Endothelial cell of umbilical vein (primary cell): ENCODE data around the gene SENP7. TPM values are rescaled to one million over a fixed set of nuclear protein-coding genes. Genes with fewer than 3 reads are reported as not detected.

ENCODE experiments used
- BruUV-seq: library from RNA; stranded (reverse); fragments of 400-500 nt; replicated peaks from 2 replicates; lab custom pipeline; 2021; lab: Mats Ljungman, UMichigan
- CTCF ChIA-PET: fragments of 300-600, 350-600 bp; sonication (Branson Sonifier 250); formaldehyde crosslinking; loops from one replicate; lab custom pipeline; 2021; ENCODE audit warnings: antibody characterized with exemption, inconsistent platforms; lab: Charles Lee
- POLR2A ChIA-PET: fragments of 300-600, 350-600 bp; sonication (Branson Sonifier 250); formaldehyde crosslinking; loops from one replicate; lab custom pipeline; 2021; ENCODE audit warnings: antibody characterized with exemption, inconsistent platforms; lab: Charles Lee
- DNase-seq: peaks from one replicate; pipeline ENCODE4 v3.0.0-alpha.2; 2011; ENCODE audit warnings: low read depth, low spot score
- FAIRE-seq: peaks from 2 replicates; lab custom pipeline; 2011; peaks lifted over from hg19 to GRCh38; lab: Jason Lieb, UNC
- H2AFZ ChIP-seq: 2 replicates; pipeline ENCODE4 v1.6.0; 2012; ENCODE audit warnings: low read depth, low read length, control low read depth, inconsistent platforms
- H3K27ac ChIP-seq: 2 replicates; pipeline ENCODE4 v1.5.1; 2011; ENCODE audit warnings: low read depth, mild to moderate bottlenecking, control low read depth, low read length, moderate library complexity; ENCODE audit not compliant: insufficient read depth
- H3K27me3 ChIP-seq, 2 experiments: 2 replicates each; pipeline versions ENCODE4 v1.6.0 to v1.6.1; 2011; ENCODE audit warnings: low read length in 2 of 2, mixed read lengths in 1 of 2; ENCODE audit not compliant: control insufficient read depth in 2 of 2, insufficient read depth in 2 of 2
- H3K36me3 ChIP-seq, 2 experiments: 2 replicates in 1 of 2; 3 replicates in 1 of 2; pipeline ENCODE4 v1.5.1; 2011; ENCODE audit warnings: low read length in 2 of 2, mild to moderate bottlenecking in 1 of 2, moderate library complexity in 1 of 2; ENCODE audit not compliant: control insufficient read depth in 2 of 2, insufficient read depth in 2 of 2; ENCODE audit errors: extremely low read depth in 1 of 2
- H3K4me1 ChIP-seq: 3 replicates; pipeline ENCODE4 v1.5.1; 2011; ENCODE audit warnings: mild to moderate bottlenecking, low read length; ENCODE audit not compliant: control insufficient read depth, insufficient read depth; ENCODE audit errors: extremely low read depth
- H3K4me2 ChIP-seq: 2 replicates; pipeline ENCODE4 v1.6.1; 2011; ENCODE audit warnings: low read length, control low read depth, mixed read lengths; ENCODE audit not compliant: insufficient read depth
- H3K4me3 ChIP-seq, 3 experiments: fragments of 200-600 bp in 1 of 3; sonication (generic), shearing (Covaris generic) in 1 of 3; replicated peaks in 1 of 3; 2 replicates each; pipeline ENCODE4 v1.5.1; 2011 to 2016; ENCODE audit warnings: control low read depth in 3 of 3, low read length in 3 of 3, mild to moderate bottlenecking in 2 of 3, inconsistent platforms in 1 of 3, low read depth in 1 of 3, moderate library complexity in 1 of 3; ENCODE audit not compliant: insufficient read depth in 1 of 3
- H3K79me2 ChIP-seq: 2 replicates; pipeline ENCODE4 v1.6.0; 2012; ENCODE audit warnings: low read length, inconsistent platforms; ENCODE audit not compliant: control insufficient read depth, insufficient read depth
- H3K9ac ChIP-seq: replicated peaks from 2 replicates; pipeline ENCODE3; 2011; ENCODE audit warnings: low read length, control low read depth; ENCODE audit not compliant: insufficient read depth; ENCODE audit errors: extremely low read depth
- H3K9me1 ChIP-seq: replicated peaks from 3 replicates; pipeline ENCODE4 v1.6.0; 2011; ENCODE audit warnings: mild to moderate bottlenecking, low read length; ENCODE audit not compliant: control insufficient read depth, insufficient read depth; ENCODE audit errors: extremely low read depth
- H3K9me3 ChIP-seq: replicated peaks from 2 replicates; pipeline ENCODE4 v1.5.1; 2012; ENCODE audit warnings: low read length, inconsistent platforms; ENCODE audit not compliant: control insufficient read depth, insufficient read depth
- H4K20me1 ChIP-seq: replicated peaks from 2 replicates; pipeline ENCODE3; 2011; ENCODE audit warnings: mild to moderate bottlenecking, low read length; ENCODE audit not compliant: control insufficient read depth, insufficient read depth; ENCODE audit errors: extremely low read depth
- EZH2 ChIP-seq: IDR thresholded peaks from 2 replicates; pipeline ENCODE4 v1.6.1; 2012; ENCODE audit warnings: borderline replicate concordance, low read depth, mild to moderate bottlenecking, moderate library complexity, low read length, inconsistent platforms; ENCODE audit not compliant: severe bottlenecking
- FOS ChIP-seq: IDR thresholded peaks from 2 replicates; pipeline ENCODE4 v1.6.1; 2011; ENCODE audit warnings: mild to moderate bottlenecking, low read length, moderate library complexity, borderline replicate concordance; ENCODE audit not compliant: insufficient read depth
- GATA2 ChIP-seq: IDR thresholded peaks from 2 replicates; pipeline ENCODE4 v1.7.0; 2011; ENCODE audit warnings: low read depth, mild to moderate bottlenecking, moderate library complexity, mixed read lengths, low read length; ENCODE audit not compliant: insufficient read length, insufficient read depth
- MYC ChIP-seq: IDR thresholded peaks from one replicate; pipeline ENCODE4 v1.6.1; 2011; ENCODE audit warnings: mild to moderate bottlenecking, low read depth, low read length
- POLR2A ChIP-seq: IDR thresholded peaks from 2 replicates; pipeline ENCODE4 v1.6.1; 2012; ENCODE audit warnings: low read depth, mild to moderate bottlenecking, control low read depth, low read length
- POLR2AphosphoS5 ChIP-seq: IDR thresholded peaks from 2 replicates; pipeline ENCODE4 v1.6.1; 2012; ENCODE audit warnings: low read depth, mild to moderate bottlenecking, control low read depth, low read length, moderate library complexity; ENCODE audit not compliant: insufficient read depth
- dilution Hi-C: fragments of 300-500 bp; cut with MboI; formaldehyde crosslinking; loops from one replicate; pipeline ENCODE4 v1.15.0; 2019; ENCODE audit warnings: low sequenced_read_pairs; ENCODE audit not compliant: extremely low pct_ligation_motif_present
- intact Hi-C: fragments of 100-400 bp; cut with micrococcal nuclease; formaldehyde crosslinking; loops from one replicate; pipeline ENCODE4 v1.10.0; 2022
- polyA plus RNA-seq, 4 experiments: library from polyadenylated mRNA; depleted of rRNA in 3 of 4; stranded (reverse) in 3 of 4; unstranded in 1 of 4; fragments of >200 nt; gene quantifications; 2 replicates each; pipeline versions ENCODE4 v1.2.1 to v1.2.3, GENCODE V29; 2011 to 2012; ENCODE audit warnings: missing spikeins in 1 of 4
- total RNA-seq: library from RNA; stranded (reverse); gene quantifications from 2 replicates; pipeline ENCODE4 v1.2.3, GENCODE V29; 2021
- TF ChIP-seq, protein P1 (sequence below), 2 donors: IDR thresholded peaks; 1 replicate in 1 of 2; 2 replicates in 1 of 2; pipeline ENCODE4 v1.5.1; 2011; ENCODE audit warnings: low read length in 2 of 2, mild to moderate bottlenecking in 2 of 2, moderate library complexity in 2 of 2, control low read depth in 1 of 2, inconsistent platforms in 1 of 2, low read depth in 1 of 2; ENCODE audit not compliant: insufficient read depth in 1 of 2; ENCODE audit errors: extremely low read depth in 1 of 2

Gene SENP7
- total and polyA plus RNA-seq, 2 donors (not counting 3 experiments of a cell fraction or from before 2014, with no cell fraction given) = 5.1 to 18.7 TPM

DNA sequence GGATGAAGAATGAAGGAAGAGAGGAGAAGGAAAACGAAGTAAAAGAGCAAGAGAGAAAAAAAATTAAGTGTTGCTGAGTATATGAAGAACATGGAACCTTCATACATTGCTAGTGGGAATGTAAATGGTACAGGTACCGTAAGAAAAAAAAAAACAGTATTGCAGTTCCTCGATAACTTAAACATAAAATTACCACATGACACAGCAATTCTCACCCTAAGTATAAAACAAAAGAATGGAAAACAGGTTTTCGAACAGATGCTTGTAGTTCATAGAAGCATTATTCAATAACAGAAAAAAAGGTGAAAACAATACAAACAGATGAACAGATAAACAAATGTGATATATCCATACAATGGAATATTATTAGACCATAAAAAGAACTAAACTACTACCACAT, 51.6 kb downstream of the SENP7 start:
- FAIRE-seq (no peak), DNase-seq (no peak)
- H3K4me3 ChIP-seq = no peak overlapping the region
- no peaks in the 10 kb centered on the region for H3K27me3 ChIP-seq
- no peaks in the 10 kb centered on the region for H3K4me1 ChIP-seq
- no peak for TF ChIP-seq MYC
- TF ChIP-seq GATA2 = no peak
- no peak for TF ChIP-seq EZH2
- no peak for TF ChIP-seq POLR2A
- TF ChIP-seq POLR2AphosphoS5 = no peak
- no peak for TF ChIP-seq FOS
- TF ChIP-seq, protein P1, sequence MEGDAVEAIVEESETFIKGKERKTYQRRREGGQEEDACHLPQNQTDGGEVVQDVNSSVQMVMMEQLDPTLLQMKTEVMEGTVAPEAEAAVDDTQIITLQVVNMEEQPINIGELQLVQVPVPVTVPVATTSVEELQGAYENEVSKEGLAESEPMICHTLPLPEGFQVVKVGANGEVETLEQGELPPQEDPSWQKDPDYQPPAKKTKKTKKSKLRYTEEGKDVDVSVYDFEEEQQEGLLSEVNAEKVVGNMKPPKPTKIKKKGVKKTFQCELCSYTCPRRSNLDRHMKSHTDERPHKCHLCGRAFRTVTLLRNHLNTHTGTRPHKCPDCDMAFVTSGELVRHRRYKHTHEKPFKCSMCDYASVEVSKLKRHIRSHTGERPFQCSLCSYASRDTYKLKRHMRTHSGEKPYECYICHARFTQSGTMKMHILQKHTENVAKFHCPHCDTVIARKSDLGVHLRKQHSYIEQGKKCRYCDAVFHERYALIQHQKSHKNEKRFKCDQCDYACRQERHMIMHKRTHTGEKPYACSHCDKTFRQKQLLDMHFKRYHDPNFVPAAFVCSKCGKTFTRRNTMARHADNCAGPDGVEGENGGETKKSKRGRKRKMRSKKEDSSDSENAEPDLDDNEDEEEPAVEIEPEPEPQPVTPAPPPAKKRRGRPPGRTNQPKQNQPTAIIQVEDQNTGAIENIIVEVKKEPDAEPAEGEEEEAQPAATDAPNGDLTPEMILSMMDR (IDR thresholded peaks at IDR 0.05; ENCODE audit: extremely low read depth in 1 of 2, insufficient read depth in 1 of 2, low read depth in 1 of 2, low read length in 2 of 2) = no peak
- no peaks in the 10 kb centered on the region for H3K9me1 ChIP-seq
- H3K4me2 ChIP-seq = no peak overlapping the region
- intact Hi-C loops = no loop called here
- H2AFZ ChIP-seq = no peak overlapping the region
- H3K36me3 ChIP-seq = no peaks in the 10 kb centered on the region
- ChIA-PET CTCF (no interaction called here), POLR2A (no interaction called here)
- H3K79me2 ChIP-seq = peaks cover 3% of the 10 kb centered on the region
- no peaks in the 10 kb centered on the region for H3K9me3 ChIP-seq
- no TSS peak for BruUV-seq
- dilution Hi-C loops = no loop called here
- no peak overlapping the region for H3K27ac ChIP-seq
- no peak overlapping the region for H3K9ac ChIP-seq
- H4K20me1 ChIP-seq = peaks cover 2% of the 10 kb centered on the region
